ENCODE results near the gene XPO1. TPM values are rescaled to one million over a fixed set of nuclear protein-coding genes. Genes with fewer than 3 reads are reported as not detected.
"Not testable (repeated sequence)": the region's sequence is repeated elsewhere in the genome, so short reads cannot be mapped to it uniquely, and the experiment has no call there.

Gene XPO1
- 100 to 1,000 TPM; 264 to 315 TPM for total RNA-seq
- polyA plus RNA-seq (2013, experiment 1 of 2), result 236 TPM
- polyA plus RNA-seq (2013, experiment 2 of 2), result 213 TPM
- long read RNA-seq, experiment 1, transcript XPO1-219 (14 exons, 3,706 nt), result major isoform, 5 of 106 reads
- long read RNA-seq, experiment 1, partial matches to known transcripts, result 45 of 106 reads
- long read RNA-seq, experiment 1, other reads (novel, unspliced or antisense), result 56 of 106 reads
- long read RNA-seq, experiment 2, full-length matches to known transcripts, result 208 of 350 reads
- long read RNA-seq, experiment 2, partial matches to known transcripts, result 76 of 350 reads
- long read RNA-seq, experiment 2, other reads (novel, unspliced or antisense), result 66 of 350 reads
- long read RNA-seq, experiment 3, full-length matches to known transcripts, result 51 of 103 reads
- long read RNA-seq, experiment 3, partial matches to known transcripts, result 27 of 103 reads
- long read RNA-seq, experiment 3, other reads (novel, unspliced or antisense), result 25 of 103 reads
- long read RNA-seq, experiment 4, full-length matches to known transcripts, result 10 of 21 reads
- long read RNA-seq, experiment 4, partial matches to known transcripts, result 3 of 21 reads
- long read RNA-seq, experiment 4, other reads (novel, unspliced or antisense), result 8 of 21 reads

GRCh38 chr2:61538200-61538919 lies at the start of gene XPO1:
Gene XPO1, minus strand, starts transcription at chr2:61538356. Its CDS starts 4,459 bp downstream, at chr2:61533897.
- peaks cover 8% of the 10 kb centered on the region for H3K36me3 ChIP-seq (ENCODE audit: control insufficient read depth, insufficient read depth, low read length)
- Mint-ChIP-seq H3K4me3 (peak within 1 kb of the TSS; percentile 89), H3K9me3 (no peaks in the 10 kb centered on the region), H3K36me3 (ENCODE audit: low read depth) (peaks cover 14% of the 10 kb centered on the region), H3K27me3 (ENCODE audit: insufficient read depth) (no peaks in the 10 kb centered on the region), H3K27ac (peak within 1 kb of the TSS; percentile 99), H3K4me1 (peaks cover 14% of the 10 kb centered on the region)
- DNase-seq, result peak; percentile 100
- H3K27ac ChIP-seq (ENCODE audit: low read depth, low read length), result peak within 1 kb of the TSS; percentile 98
- no peaks in the 10 kb centered on the region for H3K27me3 ChIP-seq (ENCODE audit: control insufficient read depth, insufficient read depth, low read length, poor library complexity, severe bottlenecking)
- H3K4me1 ChIP-seq (ENCODE audit: control insufficient read depth, insufficient read depth, low read length), result peaks cover 4% of the 10 kb centered on the region
- H3K4me3 ChIP-seq (ENCODE audit: low read length), result peak within 1 kb of the TSS; percentile 100
- TF ChIP-seq CTCF (conservative IDR thresholded peaks at IDR 0.05), result no peak
- 0% methylated on average over 28 to 65 of the region's 65 CpGs for WGBS, 2 experiments (ENCODE audit: insufficient coverage in 1 of 2, insufficient read length in 1 of 2)
- H3K9ac ChIP-seq (ENCODE audit: extremely low read depth, low read length, poor library complexity, severe bottlenecking), result peak within 1 kb of the TSS; percentile 96
- no peaks in the 10 kb centered on the region for H3K9me3 ChIP-seq (ENCODE audit: control insufficient read depth, low read length)

DNA sequence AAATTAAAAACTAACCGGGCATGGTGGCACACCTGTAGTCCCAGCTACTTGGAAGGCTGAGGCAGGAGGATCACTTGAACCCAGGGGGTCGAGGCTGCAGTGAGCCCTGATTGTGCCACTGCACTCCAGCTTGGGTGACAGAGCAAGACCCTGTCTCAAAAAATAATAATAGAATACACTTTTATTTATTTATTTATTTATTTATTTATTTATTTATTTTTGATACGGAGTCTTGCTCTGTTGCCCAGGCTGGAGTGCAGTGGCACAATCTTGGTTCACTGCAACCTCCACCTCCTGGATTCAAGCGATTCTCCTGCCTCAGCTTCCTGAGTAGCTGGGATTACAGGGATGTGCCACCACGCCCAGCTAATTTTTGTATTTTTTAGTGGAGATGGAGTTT lies 48.8 kb upstream of the XPO1 start:
- WGBS, 2 experiments (ENCODE audit: insufficient coverage in 1 of 2, insufficient read length in 1 of 2), result 92 to 100% methylated on average over 1 to 5 of the region's 5 CpGs
- not testable (repeated sequence) for H3K27ac Mint-ChIP-seq; H3K4me1 ChIP-seq (ENCODE audit: control insufficient read depth, insufficient read depth, low read length); DNase-seq; H3K27me3 ChIP-seq (ENCODE audit: control insufficient read depth, insufficient read depth, low read length, poor library complexity, severe bottlenecking); H3K4me3 ChIP-seq (ENCODE audit: low read length); H3K9ac ChIP-seq (ENCODE audit: extremely low read depth, low read length, poor library complexity, severe bottlenecking); H3K9me3 Mint-ChIP-seq; H3K4me3 Mint-ChIP-seq; H3K27ac ChIP-seq (ENCODE audit: low read depth, low read length); H3K4me1 Mint-ChIP-seq; H3K36me3 ChIP-seq (ENCODE audit: control insufficient read depth, insufficient read depth, low read length); H3K9me3 ChIP-seq (ENCODE audit: control insufficient read depth, low read length); H3K27me3 Mint-ChIP-seq (ENCODE audit: insufficient read depth); H3K36me3 Mint-ChIP-seq (ENCODE audit: low read depth)

GRCh38 chr2:61585383-61585782 lies 47.2 kb upstream of the XPO1 start:
- no peak overlapping the region for H3K27ac ChIP-seq (ENCODE audit: low read depth, low read length)
- no peak overlapping the region for H3K4me3 ChIP-seq (ENCODE audit: low read length)
- H3K4me1 ChIP-seq (ENCODE audit: control insufficient read depth, insufficient read depth, low read length), result peaks cover 3% of the 10 kb centered on the region
- no peaks in the 10 kb centered on the region for H3K36me3 Mint-ChIP-seq (ENCODE audit: low read depth)
- TF ChIP-seq CTCF (conservative IDR thresholded peaks at IDR 0.05), result no peak
- H3K9me3 ChIP-seq (ENCODE audit: control insufficient read depth, low read length), result no peaks in the 10 kb centered on the region
- no peak overlapping the region for H3K4me3 Mint-ChIP-seq
- peaks cover 11% of the 10 kb centered on the region for H3K4me1 Mint-ChIP-seq
- H3K36me3 ChIP-seq (ENCODE audit: control insufficient read depth, insufficient read depth, low read length), result no peaks in the 10 kb centered on the region
- 86% methylated on average over 1 to 3 of the region's 3 CpGs for WGBS, 2 experiments (ENCODE audit: insufficient coverage in 1 of 2, insufficient read length in 1 of 2)
- no peaks in the 10 kb centered on the region for H3K9me3 Mint-ChIP-seq
- H3K9ac ChIP-seq (ENCODE audit: extremely low read depth, low read length, poor library complexity, severe bottlenecking), result no peak overlapping the region
- no peaks in the 10 kb centered on the region for H3K27me3 Mint-ChIP-seq (ENCODE audit: insufficient read depth)
- DNase-seq, result no peak
- H3K27ac Mint-ChIP-seq, result peak overlapping the region; percentile 46
- no peaks in the 10 kb centered on the region for H3K27me3 ChIP-seq (ENCODE audit: control insufficient read depth, insufficient read depth, low read length, poor library complexity, severe bottlenecking)

DNA sequence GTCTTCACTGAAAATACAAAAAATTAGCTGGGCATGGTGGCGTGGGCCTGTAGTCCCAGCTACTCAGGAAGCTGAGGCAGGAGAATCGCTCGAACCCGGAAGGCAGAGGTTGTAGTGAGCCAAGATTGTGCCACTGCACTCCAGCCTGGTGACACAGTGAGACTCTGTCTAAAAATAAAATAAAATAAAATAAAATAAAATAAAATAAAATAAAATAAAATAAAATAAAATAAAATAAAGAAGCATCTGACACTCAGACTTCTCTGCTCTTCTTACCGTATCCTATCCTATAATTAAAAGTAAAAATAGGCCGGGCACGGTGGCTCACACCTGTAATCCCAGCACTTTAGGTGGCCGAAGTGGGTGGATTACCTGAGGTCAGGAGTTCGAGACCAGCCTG lies 46.2 kb upstream of the XPO1 start:
- H3K27me3 Mint-ChIP-seq (ENCODE audit: insufficient read depth); H3K36me3 ChIP-seq (ENCODE audit: control insufficient read depth, insufficient read depth, low read length); H3K27ac ChIP-seq (ENCODE audit: low read depth, low read length); H3K27ac Mint-ChIP-seq; H3K9ac ChIP-seq (ENCODE audit: extremely low read depth, low read length, poor library complexity, severe bottlenecking); H3K4me1 ChIP-seq (ENCODE audit: control insufficient read depth, insufficient read depth, low read length); DNase-seq; H3K27me3 ChIP-seq (ENCODE audit: control insufficient read depth, insufficient read depth, low read length, poor library complexity, severe bottlenecking); H3K36me3 Mint-ChIP-seq (ENCODE audit: low read depth); H3K4me3 Mint-ChIP-seq; H3K9me3 Mint-ChIP-seq; H3K4me3 ChIP-seq (ENCODE audit: low read length); H3K9me3 ChIP-seq (ENCODE audit: control insufficient read depth, low read length): not testable (repeated sequence)
- 82 to 98% methylated on average over 5 to 8 of the region's 9 CpGs for WGBS, 2 experiments (ENCODE audit: insufficient coverage in 1 of 2, insufficient read length in 1 of 2)
- peaks cover 11% of the 10 kb centered on the region for H3K4me1 Mint-ChIP-seq
